Left colon (tissue), 2 donors: ENCODE results near the gene GIPC3. TPM values are rescaled to one million over a fixed set of nuclear protein-coding genes. Genes with fewer than 3 reads are reported as not detected.
A peak's percentile ranks its signal among the peaks of the same experiment; 100 is the strongest.

Experiments used
- ATAC-seq: fragments of 200-7000 bp; cut with Tn5 transposase; one replicate; pipeline ENCODE4 v1.9.1; 2020; ENCODE audit warnings: mild to moderate bottlenecking, moderate library complexity
- DNase-seq, 2 donors: peaks; one replicate each; pipeline ENCODE4 v3.0.0-alpha.2; 2020
- intact Hi-C, 2 donors: fragments of 100-400 bp; cut with DNase I in 1 of 2; cut with micrococcal nuclease in 1 of 2; formaldehyde crosslinking; loops; one replicate each; pipeline versions ENCODE4 v1.11.2 to v1.14.0; 2022; cut with DNase I, micrococcal nuclease
- total RNA-seq, 2 donors: library from RNA; stranded (reverse); fragmentation: NEBNext Ultra II Directional; extraction: Animal tissue kit (Norgen Biotek cat#: 25700); gene quantifications; one replicate each; pipeline ENCODE4 v1.2.1, GENCODE V29; 2021
- donor health status: DM: no; HTN: no; CAD: no.
- donor health status: DM: yes; HTN: yes; CAD: no.

The GIPC3 gene
- total RNA-seq, 2 donors from 2014 or later = 0.24 to 0.64 TPM

DNA sequence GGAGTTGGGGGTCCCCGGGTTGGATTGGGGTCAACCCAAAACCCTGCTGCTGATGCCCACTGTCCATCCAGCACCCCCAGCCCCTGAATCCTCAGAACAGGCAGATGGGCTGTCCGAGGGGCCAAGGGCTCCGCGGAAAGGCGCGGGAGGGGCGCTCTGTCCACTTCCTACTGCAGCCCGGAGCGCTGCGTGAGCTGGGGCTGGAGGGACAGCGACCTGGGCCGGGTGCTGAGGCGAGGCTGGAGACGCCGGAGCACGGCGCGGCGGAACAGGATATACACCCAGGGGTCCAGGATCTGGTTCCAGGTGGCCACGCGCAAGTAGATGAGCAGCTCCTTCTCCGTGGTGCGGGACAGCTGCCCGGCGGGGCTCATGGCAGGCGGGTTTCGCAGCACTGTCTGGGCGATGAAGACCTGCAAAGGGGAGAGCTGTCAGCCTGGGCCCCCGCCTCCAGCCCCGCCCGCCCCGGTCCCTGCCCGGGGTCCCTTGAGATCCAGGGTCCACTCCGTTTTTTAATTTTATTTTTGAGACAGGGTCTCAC, 10.3 kb downstream of the GIPC3 start:
- ATAC-seq (no peak), DNase-seq (no peak)
- intact Hi-C loops = no loop called here

DNA sequence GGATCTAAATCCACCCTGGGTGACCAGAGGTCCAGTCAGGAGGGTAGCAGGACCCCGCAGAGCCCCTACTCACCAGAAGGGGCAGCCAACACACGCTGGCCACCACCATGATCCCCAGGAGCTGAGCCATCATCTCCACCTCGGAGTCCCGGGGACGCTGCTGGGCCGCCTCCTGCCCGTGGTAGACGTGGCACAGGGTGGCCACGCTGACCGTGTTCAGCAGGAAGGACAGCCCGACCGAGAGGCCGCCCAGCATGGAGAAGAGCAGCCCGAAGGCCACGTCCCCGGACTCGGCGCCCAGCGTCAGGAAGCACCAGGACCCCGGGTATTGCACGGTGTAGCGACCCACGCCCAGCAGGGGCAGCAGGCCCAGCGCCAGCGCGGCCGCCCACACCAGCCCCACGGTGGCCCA, 14.5 kb downstream of the GIPC3 start:
- intact Hi-C loops = no loop called here

DNA sequence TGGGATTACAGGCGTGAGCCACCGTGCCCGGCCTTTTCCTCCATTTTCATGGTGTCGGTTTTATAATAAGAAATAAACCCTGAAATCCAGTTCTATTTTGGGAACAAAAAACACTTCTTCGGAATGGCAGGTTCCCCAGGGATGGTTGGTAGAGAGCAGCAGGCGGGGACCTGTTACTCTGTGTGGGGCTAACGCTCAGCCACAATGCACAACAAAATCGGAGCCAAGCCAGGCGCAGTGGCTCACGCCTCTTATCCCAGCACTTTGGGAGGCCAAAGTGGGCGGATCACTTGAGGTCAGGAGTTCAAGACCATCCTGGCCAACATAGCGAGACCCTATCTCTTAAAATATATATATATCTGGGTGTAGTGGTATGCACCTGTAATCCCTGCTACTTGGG, 15.7 kb downstream of the GIPC3 start:
- DNase-seq (no peak), ATAC-seq (no peak)
- intact Hi-C loops = no loop called here

More for the DNA sequence above, 14.5 kb downstream of the GIPC3 start:
- ATAC-seq (no peak), DNase-seq (no peak)

GRCh38 chr19:3603121-3603811, 18.0 kb downstream of the GIPC3 start:
- DNase-seq (no peak), ATAC-seq (no peak)
- intact Hi-C loops = no loop called here

- intact Hi-C loops = no loop called here
- ATAC-seq (no peak), DNase-seq (no peak)
Observed at GRCh38 chr19:3604227-3604986, 19.1 kb downstream of the GIPC3 start.

GRCh38 chr19:3604987-3605343, 19.7 kb downstream of the GIPC3 start:
- no peak for DNase-seq
- no peak for ATAC-seq

GRCh38 chr19:3605361-3605760, 20.1 kb downstream of the GIPC3 start:
- intact Hi-C loops = no loop called here
- no peak for ATAC-seq
- no peak for DNase-seq

More at GRCh38 chr19:3604987-3605343, 19.7 kb downstream of the GIPC3 start:
- intact Hi-C loops = no loop called here

GRCh38 chr19:3605770-3606169, 20.5 kb downstream of the GIPC3 start:
- DNase-seq (no peak), ATAC-seq (peak; percentile 24)
- intact Hi-C loops = no loop called here

- ATAC-seq = peak; percentile 96
- intact Hi-C loops = no loop called here
- DNase-seq = peak; percentile 71 to 83
Observed at GRCh38 chr19:3606174-3606689, 21.0 kb downstream of the GIPC3 start.

GRCh38 chr19:3606690-3607289, 21.5 kb downstream of the GIPC3 start, which contains the start of gene TBXA2R:
TSS of gene TBXA2R (minus strand) at chr19:3606875. CDS start at chr19:3600634, 6,241 bp downstream.
- DNase-seq (peak; percentile 59 to 75), ATAC-seq (peak; percentile 48)
- intact Hi-C loops = no loop called here

GRCh38 chr19:3607303-3608078, 22.2 kb downstream of the GIPC3 start:
- DNase-seq (no peak), ATAC-seq (peak; percentile 10)

GRCh38 chr19:3608079-3608641, 22.9 kb downstream of the GIPC3 start:
- intact Hi-C loops = no loop called here
- ATAC-seq (no peak), DNase-seq (no peak)

More at GRCh38 chr19:3607303-3608078, 22.2 kb downstream of the GIPC3 start:
- intact Hi-C loops = no loop called here

GRCh38 chr19:3608750-3609322, 23.6 kb downstream of the GIPC3 start:
- DNase-seq = no peak
- ATAC-seq = no peak
- intact Hi-C loops = no loop called here

GRCh38 chr19:3609779-3610719, 24.8 kb downstream of the GIPC3 start:
- intact Hi-C loops = no loop called here
- DNase-seq = no peak
- ATAC-seq = no peak

- DNase-seq = no peak
- intact Hi-C loops = no loop called here
- ATAC-seq = no peak
Observed at GRCh38 chr19:3610745-3611717, 25.8 kb downstream of the GIPC3 start.

- ATAC-seq = no peak
- intact Hi-C loops = no loop called here
Observed at GRCh38 chr19:3611841-3612240, 26.6 kb downstream of the GIPC3 start.

More at GRCh38 chr19:3611841-3612240, 26.6 kb downstream of the GIPC3 start:
- no peak for DNase-seq
